ENCODE data around the gene BANF2.
"Not testable (repeated sequence)": the region's sequence is repeated elsewhere in the genome, so short reads cannot be mapped to it uniquely, and the experiment has no call there.

The BANF2 gene

GRCh38 chr20:17767624-17768023, 67.9 kb downstream of the BANF2 start:
- DNase-seq, result no peak

- no peak for DNase-seq
Measured at GRCh38 chr20:17768271-17768670, 68.5 kb downstream of the BANF2 start.

- not testable (repeated sequence) for DNase-seq
Measured at GRCh38 chr20:17769716-17770115, 70.0 kb downstream of the BANF2 start.

GRCh38 chr20:17771206-17772004, 71.6 kb downstream of the BANF2 start:
- no peak for DNase-seq

- DNase-seq, result no peak
Measured at GRCh38 chr20:17772005-17772343, 72.2 kb downstream of the BANF2 start.

GRCh38 chr20:17773619-17774018, 73.9 kb downstream of the BANF2 start:
- no peak for DNase-seq

GRCh38 chr20:17775600-17775999, 75.8 kb downstream of the BANF2 start:
- DNase-seq, result no peak

- DNase-seq, result no peak
Measured at GRCh38 chr20:17776551-17776950, 76.8 kb downstream of the BANF2 start.

- not testable (repeated sequence) for DNase-seq
Measured at GRCh38 chr20:17779011-17779410, 79.2 kb downstream of the BANF2 start.

GRCh38 chr20:17782768-17783167, 83.0 kb downstream of the BANF2 start:
- no peak for DNase-seq

- DNase-seq, result no peak
Measured at GRCh38 chr20:17783671-17784070, 83.9 kb downstream of the BANF2 start.

- DNase-seq, result no peak
Measured at GRCh38 chr20:17785007-17785406, 85.2 kb downstream of the BANF2 start.
